Endothelial cell of umbilical vein (primary cell): ENCODE measurements around the gene TXNRD1. TPM values are rescaled to one million over a fixed set of nuclear protein-coding genes. Genes with fewer than 3 reads are reported as not detected.

Source experiments
- BruUV-seq: library from RNA; stranded (reverse); fragments of 400-500 nt; replicated peaks from 2 replicates; lab custom pipeline; 2021; lab: Mats Ljungman, UMichigan
- CTCF ChIA-PET: fragments of 300-600, 350-600 bp; sonication (Branson Sonifier 250); formaldehyde crosslinking; loops from one replicate; lab custom pipeline; 2021; ENCODE audit warnings: antibody characterized with exemption, inconsistent platforms; lab: Charles Lee
- POLR2A ChIA-PET: fragments of 300-600, 350-600 bp; sonication (Branson Sonifier 250); formaldehyde crosslinking; loops from one replicate; lab custom pipeline; 2021; ENCODE audit warnings: antibody characterized with exemption, inconsistent platforms; lab: Charles Lee
- DNase-seq: peaks from one replicate; pipeline ENCODE4 v3.0.0-alpha.2; 2011; ENCODE audit warnings: low read depth, low spot score
- FAIRE-seq: peaks from 2 replicates; lab custom pipeline; 2011; peaks lifted over from hg19 to GRCh38; lab: Jason Lieb, UNC
- H2AFZ ChIP-seq: 2 replicates; pipeline ENCODE4 v1.6.0; 2012; ENCODE audit warnings: low read depth, low read length, control low read depth, inconsistent platforms
- H3K27ac ChIP-seq: 2 replicates; pipeline ENCODE4 v1.5.1; 2011; ENCODE audit warnings: low read depth, mild to moderate bottlenecking, control low read depth, low read length, moderate library complexity; ENCODE audit not compliant: insufficient read depth
- H3K27me3 ChIP-seq, 2 experiments: 2 replicates each; pipeline versions ENCODE4 v1.6.0 to v1.6.1; 2011; ENCODE audit warnings: low read length in 2 of 2, mixed read lengths in 1 of 2; ENCODE audit not compliant: control insufficient read depth in 2 of 2, insufficient read depth in 2 of 2
- H3K36me3 ChIP-seq, 2 experiments: 2 replicates in 1 of 2; 3 replicates in 1 of 2; pipeline ENCODE4 v1.5.1; 2011; ENCODE audit warnings: low read length in 2 of 2, mild to moderate bottlenecking in 1 of 2, moderate library complexity in 1 of 2; ENCODE audit not compliant: control insufficient read depth in 2 of 2, insufficient read depth in 2 of 2; ENCODE audit errors: extremely low read depth in 1 of 2
- H3K4me1 ChIP-seq: 3 replicates; pipeline ENCODE4 v1.5.1; 2011; ENCODE audit warnings: mild to moderate bottlenecking, low read length; ENCODE audit not compliant: control insufficient read depth, insufficient read depth; ENCODE audit errors: extremely low read depth
- H3K4me2 ChIP-seq: 2 replicates; pipeline ENCODE4 v1.6.1; 2011; ENCODE audit warnings: low read length, control low read depth, mixed read lengths; ENCODE audit not compliant: insufficient read depth
- H3K4me3 ChIP-seq, 3 experiments: fragments of 200-600 bp in 1 of 3; sonication (generic), shearing (Covaris generic) in 1 of 3; replicated peaks in 1 of 3; 2 replicates each; pipeline ENCODE4 v1.5.1; 2011 to 2016; ENCODE audit warnings: control low read depth in 3 of 3, low read length in 3 of 3, mild to moderate bottlenecking in 2 of 3, inconsistent platforms in 1 of 3, low read depth in 1 of 3, moderate library complexity in 1 of 3; ENCODE audit not compliant: insufficient read depth in 1 of 3
- H3K79me2 ChIP-seq: 2 replicates; pipeline ENCODE4 v1.6.0; 2012; ENCODE audit warnings: low read length, inconsistent platforms; ENCODE audit not compliant: control insufficient read depth, insufficient read depth
- H3K9ac ChIP-seq: replicated peaks from 2 replicates; pipeline ENCODE3; 2011; ENCODE audit warnings: low read length, control low read depth; ENCODE audit not compliant: insufficient read depth; ENCODE audit errors: extremely low read depth
- H3K9me1 ChIP-seq: replicated peaks from 3 replicates; pipeline ENCODE4 v1.6.0; 2011; ENCODE audit warnings: mild to moderate bottlenecking, low read length; ENCODE audit not compliant: control insufficient read depth, insufficient read depth; ENCODE audit errors: extremely low read depth
- H3K9me3 ChIP-seq: replicated peaks from 2 replicates; pipeline ENCODE4 v1.5.1; 2012; ENCODE audit warnings: low read length, inconsistent platforms; ENCODE audit not compliant: control insufficient read depth, insufficient read depth
- H4K20me1 ChIP-seq: replicated peaks from 2 replicates; pipeline ENCODE3; 2011; ENCODE audit warnings: mild to moderate bottlenecking, low read length; ENCODE audit not compliant: control insufficient read depth, insufficient read depth; ENCODE audit errors: extremely low read depth
- CTCF ChIP-seq, 2 donors: IDR thresholded peaks; 1 replicate in 1 of 2; 2 replicates in 1 of 2; pipeline ENCODE4 v1.5.1; 2011; ENCODE audit warnings: low read length in 2 of 2, mild to moderate bottlenecking in 2 of 2, moderate library complexity in 2 of 2, control low read depth in 1 of 2, inconsistent platforms in 1 of 2, low read depth in 1 of 2; ENCODE audit not compliant: insufficient read depth in 1 of 2; ENCODE audit errors: extremely low read depth in 1 of 2
- EZH2 ChIP-seq: IDR thresholded peaks from 2 replicates; pipeline ENCODE4 v1.6.1; 2012; ENCODE audit warnings: borderline replicate concordance, low read depth, mild to moderate bottlenecking, moderate library complexity, low read length, inconsistent platforms; ENCODE audit not compliant: severe bottlenecking
- FOS ChIP-seq: IDR thresholded peaks from 2 replicates; pipeline ENCODE4 v1.6.1; 2011; ENCODE audit warnings: mild to moderate bottlenecking, low read length, moderate library complexity, borderline replicate concordance; ENCODE audit not compliant: insufficient read depth
- GATA2 ChIP-seq: IDR thresholded peaks from 2 replicates; pipeline ENCODE4 v1.7.0; 2011; ENCODE audit warnings: low read depth, mild to moderate bottlenecking, moderate library complexity, mixed read lengths, low read length; ENCODE audit not compliant: insufficient read length, insufficient read depth
- JUN ChIP-seq: IDR thresholded peaks from 2 replicates; pipeline ENCODE4 v1.6.1; 2011; ENCODE audit warnings: borderline replicate concordance, low read depth; ENCODE audit not compliant: insufficient read length, insufficient read depth
- MAX ChIP-seq: IDR thresholded peaks from 2 replicates; pipeline ENCODE4 v1.6.1; 2011; ENCODE audit not compliant: insufficient read depth, insufficient read length
- MYC ChIP-seq: IDR thresholded peaks from one replicate; pipeline ENCODE4 v1.6.1; 2011; ENCODE audit warnings: mild to moderate bottlenecking, low read depth, low read length
- POLR2A ChIP-seq: IDR thresholded peaks from 2 replicates; pipeline ENCODE4 v1.6.1; 2012; ENCODE audit warnings: low read depth, mild to moderate bottlenecking, control low read depth, low read length
- POLR2AphosphoS5 ChIP-seq: IDR thresholded peaks from 2 replicates; pipeline ENCODE4 v1.6.1; 2012; ENCODE audit warnings: low read depth, mild to moderate bottlenecking, control low read depth, low read length, moderate library complexity; ENCODE audit not compliant: insufficient read depth
- dilution Hi-C: fragments of 300-500 bp; cut with MboI; formaldehyde crosslinking; loops from one replicate; pipeline ENCODE4 v1.15.0; 2019; ENCODE audit warnings: low sequenced_read_pairs; ENCODE audit not compliant: extremely low pct_ligation_motif_present
- intact Hi-C: fragments of 100-400 bp; cut with micrococcal nuclease; formaldehyde crosslinking; loops from one replicate; pipeline ENCODE4 v1.10.0; 2022
- polyA plus RNA-seq, 4 experiments: library from polyadenylated mRNA; depleted of rRNA in 3 of 4; stranded (reverse) in 3 of 4; unstranded in 1 of 4; fragments of >200 nt; gene quantifications; 2 replicates each; pipeline versions ENCODE4 v1.2.1 to v1.2.3, GENCODE V29; 2011 to 2012; ENCODE audit warnings: missing spikeins in 1 of 4
- total RNA-seq: library from RNA; stranded (reverse); gene quantifications from 2 replicates; pipeline ENCODE4 v1.2.3, GENCODE V29; 2021

TXNRD1 gene
- total and polyA plus RNA-seq, 2 donors (not counting 3 experiments of a cell fraction or from before 2014, with no cell fraction given): 309 to 566 TPM

- no TSS peak for BruUV-seq
- Histone ChIP-seq H3K4me2 (no peak overlapping the region), H3K4me3 (no peak overlapping the region), H3K9me1 (no peaks in the 10 kb centered on the region), H3K9ac (no peak overlapping the region), H3K27ac (no peak overlapping the region), H2AFZ (no peak overlapping the region), H3K27me3 (no peaks in the 10 kb centered on the region), H3K36me3 (no peaks in the 10 kb centered on the region), H4K20me1 (no peaks in the 10 kb centered on the region), H3K4me1 (peaks cover 20% of the 10 kb centered on the region), H3K9me3 (peaks cover 3% of the 10 kb centered on the region), H3K79me2 (no peaks in the 10 kb centered on the region)
- POLR2A ChIA-PET: no interaction called here
- CTCF ChIA-PET: interaction anchor here (0.5 to 2.7 kb wide), 5 partner anchors 8 to 680 kb away, joined by 3 to 28 read pairs (median 3); no protein-coding TSS in a partner anchor
- dilution Hi-C loops (no loop called here), intact Hi-C loops (loop anchor here (5.0 kb wide), 1 partner anchor 583 kb away; the partner anchor contains the start of gene SLC41A2)
- FAIRE-seq (no peak), DNase-seq (no peak)
- TF ChIP-seq JUN (no peak), MYC (no peak), EZH2 (no peak), MAX (no peak), POLR2AphosphoS5 (no peak), GATA2 (no peak), CTCF (IDR thresholded peaks at IDR 0.05; ENCODE audit: extremely low read depth in 1 of 2, insufficient read depth in 1 of 2, low read depth in 1 of 2, low read length in 2 of 2) (no peak), POLR2A (no peak), FOS (no peak)
Observed at GRCh38 chr12:104374071-104374470, 158.5 kb downstream of the TXNRD1 start.
